Cerebellar cortex (tissue), 1 donor: ENCODE measurements around the gene MRPL32.
A peak's percentile ranks its signal among the peaks of the same experiment; 100 is the strongest.

Experiments
- DNase-seq: peaks from one replicate; pipeline ENCODE4 v3.0.0-alpha.2; 2015; ENCODE audit warnings: low spot score

The MRPL32 gene

DNA sequence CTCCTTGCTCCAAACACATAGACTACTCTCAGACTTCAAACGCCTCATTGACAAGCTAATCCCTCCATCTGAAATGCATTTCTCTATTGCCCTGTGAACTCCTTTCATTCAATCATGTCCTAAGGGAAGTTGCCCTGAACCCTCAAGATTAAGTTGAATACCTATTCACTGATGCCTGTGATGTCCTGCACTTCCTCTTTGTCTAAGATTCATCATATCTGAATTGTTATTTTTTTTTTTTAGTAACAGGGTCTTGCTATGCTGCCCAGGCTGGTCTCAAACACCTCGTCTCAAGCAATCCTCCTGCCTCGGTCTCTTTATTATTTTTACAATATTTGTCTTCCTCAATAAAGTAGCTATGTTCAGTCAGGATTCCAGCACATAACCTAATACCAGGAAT lies 3.4 kb upstream of the MRPL32 start:
- DNase-seq, result no peak

GRCh38 chr7:42929449-42929848 lies 2.7 kb upstream of the MRPL32 start:
- DNase-seq, result no peak

- no peak for DNase-seq
Measured at GRCh38 chr7:42930889-42931288, 1.3 kb upstream of the MRPL32 start.

DNA sequence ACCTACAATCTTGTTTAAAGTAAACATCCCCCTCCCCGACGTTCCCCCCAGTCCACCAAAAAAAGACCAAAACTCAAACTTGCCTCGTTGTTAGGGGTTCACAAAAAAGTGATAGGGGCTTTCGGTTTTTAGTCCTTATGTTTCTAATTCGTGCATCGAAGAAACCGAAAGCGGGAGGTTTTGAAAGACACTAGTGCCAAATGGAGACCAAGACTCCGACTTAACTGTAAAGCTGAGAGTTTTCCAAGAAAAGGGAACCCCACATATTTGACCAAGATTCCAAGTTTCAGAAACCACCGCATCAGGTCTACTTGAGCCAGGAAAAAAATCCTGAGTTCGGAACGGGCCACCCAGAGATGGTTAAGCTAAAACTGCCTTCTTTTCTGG lies 736 bp upstream of the MRPL32 start:
- DNase-seq, result no peak

- DNase-seq, result peak; percentile 33
Measured at GRCh38 chr7:42932811-42933591, 825 bp downstream of the MRPL32 start.

- DNase-seq, result no peak
Measured at GRCh38 chr7:42934291-42934690, 2.1 kb downstream of the MRPL32 start.

- DNase-seq, result no peak
Measured at GRCh38 chr7:42935861-42936260, 3.7 kb downstream of the MRPL32 start.

- DNase-seq, result no peak
Measured at GRCh38 chr7:42939457-42940240, 7.5 kb downstream of the MRPL32 start.

DNA sequence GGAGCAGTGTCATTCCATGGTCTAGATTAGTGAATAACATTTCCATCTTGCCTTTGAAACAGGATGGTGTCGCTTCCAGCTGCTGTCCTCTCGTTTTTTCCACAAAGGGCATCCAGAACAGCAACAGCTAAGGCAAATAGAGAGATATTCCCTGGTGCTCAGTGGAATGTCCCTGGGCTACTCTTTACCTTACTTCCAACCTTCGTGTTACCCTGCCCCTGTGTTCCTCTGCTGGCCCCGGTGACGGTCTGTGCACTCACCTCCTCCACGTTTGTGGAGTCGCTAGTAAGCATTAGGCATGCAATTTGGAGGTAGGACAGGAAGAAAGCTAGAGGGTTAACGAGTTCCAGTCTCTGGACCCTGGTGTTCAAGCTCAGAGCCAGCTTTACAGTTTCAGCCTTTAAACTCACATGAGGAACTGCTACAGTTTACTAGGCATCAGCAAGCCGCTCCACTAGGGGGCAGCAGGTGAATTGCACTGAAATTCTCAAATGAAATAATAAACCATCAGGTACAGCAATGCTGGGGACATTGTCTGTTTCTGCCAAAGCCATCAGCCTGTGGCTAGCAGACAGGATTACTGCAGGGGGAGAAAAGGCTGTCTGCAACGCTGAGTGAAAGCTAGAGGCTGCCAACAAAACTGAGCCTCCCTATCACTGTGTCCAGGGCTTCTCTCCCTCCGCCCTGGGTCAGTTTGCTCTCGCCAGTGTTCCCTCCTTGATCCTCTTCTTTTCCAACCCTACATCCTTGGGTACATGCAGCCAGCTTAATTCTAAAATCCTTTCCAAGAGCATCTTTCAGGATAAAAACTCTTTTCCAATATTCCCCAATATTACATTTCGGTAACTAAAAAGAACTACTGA lies 9.0 kb downstream of the MRPL32 start:
- peak; percentile 94 for DNase-seq

DNA sequence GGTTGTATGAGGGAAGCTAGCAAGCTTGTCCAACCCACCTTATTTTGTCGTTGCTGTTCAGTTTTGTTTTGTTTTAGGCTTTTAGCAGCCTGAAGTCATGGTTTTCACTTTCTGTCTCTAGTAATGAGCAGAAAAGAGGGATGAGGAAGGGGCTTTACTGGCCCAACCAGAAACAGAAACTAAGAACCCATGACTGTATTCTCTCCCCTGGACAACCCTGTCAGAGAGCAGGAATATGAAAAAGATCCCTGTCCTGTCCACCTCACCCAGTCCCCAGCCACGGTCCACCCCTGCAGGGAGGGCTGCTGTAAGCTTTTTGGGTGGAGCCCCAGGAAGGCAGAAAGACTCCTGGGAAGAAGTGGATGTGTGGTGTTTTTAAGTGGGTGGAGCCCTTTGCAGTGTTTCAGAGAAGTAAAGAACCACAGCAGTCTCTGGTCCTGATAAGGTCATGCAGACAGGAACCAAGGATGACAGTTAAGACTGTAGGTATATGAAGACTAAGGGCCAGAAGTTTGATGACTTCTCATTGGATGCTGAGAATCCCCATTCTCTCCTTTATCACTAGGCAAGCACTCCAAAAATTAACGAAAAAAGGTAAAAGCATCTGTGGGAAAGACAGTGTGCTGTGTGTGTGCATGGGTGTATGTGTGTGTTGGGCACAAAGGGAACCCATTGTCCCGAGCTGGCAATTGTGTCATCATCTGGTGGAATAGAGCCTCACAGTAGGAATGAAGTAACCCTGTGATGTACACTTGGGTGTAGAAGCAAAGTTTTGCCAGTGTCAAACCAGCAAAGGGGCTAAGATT lies 13.8 kb downstream of the MRPL32 start:
- no peak for DNase-seq

GRCh38 chr7:42946627-42946950 lies 14.4 kb downstream of the MRPL32 start:
- no peak for DNase-seq

DNA sequence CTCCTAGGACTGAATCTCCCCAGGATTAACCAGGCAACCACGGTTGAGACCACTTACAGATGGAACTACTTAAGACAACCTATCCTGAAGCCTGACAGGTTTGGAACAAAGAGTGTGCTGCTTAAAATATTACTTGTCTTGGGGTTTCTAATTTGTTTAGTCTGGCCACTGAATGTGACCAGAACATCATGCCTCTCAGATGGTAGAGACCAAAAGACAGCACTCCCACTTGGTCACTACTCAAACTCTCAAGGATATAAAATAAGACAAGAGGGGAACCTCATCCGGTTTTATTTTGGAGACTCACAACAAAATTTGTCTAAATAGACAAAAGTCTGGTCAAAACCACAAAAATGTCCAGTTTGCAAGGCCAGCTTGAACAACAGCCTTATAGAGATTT lies 15.3 kb downstream of the MRPL32 start:
- no peak for DNase-seq

GRCh38 chr7:42950417-42950816 lies 18.2 kb downstream of the MRPL32 start:
- no peak for DNase-seq

- DNase-seq, result no peak
Measured at GRCh38 chr7:42952328-42952727, 20.2 kb downstream of the MRPL32 start.

DNA sequence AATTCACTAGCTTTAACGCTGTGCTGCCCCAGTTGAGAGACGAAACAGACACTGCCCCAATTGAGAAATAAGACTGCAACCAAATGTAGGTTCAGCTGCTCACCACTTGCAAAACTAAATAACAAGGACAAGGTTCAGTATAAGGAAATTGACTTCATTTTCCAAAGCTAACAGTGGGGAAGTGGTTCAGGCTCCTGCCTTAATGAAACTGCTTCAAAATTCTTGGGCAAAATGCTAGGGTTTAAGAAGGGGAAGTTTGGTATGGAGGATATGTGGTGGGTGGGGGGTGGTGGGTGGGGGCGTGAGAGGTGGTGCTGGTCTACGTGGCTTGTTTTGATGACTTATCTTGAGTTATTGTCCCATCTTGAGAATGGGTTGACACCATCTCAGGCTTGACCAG lies 21.8 kb downstream of the MRPL32 start:
- DNase-seq, result no peak

DNA sequence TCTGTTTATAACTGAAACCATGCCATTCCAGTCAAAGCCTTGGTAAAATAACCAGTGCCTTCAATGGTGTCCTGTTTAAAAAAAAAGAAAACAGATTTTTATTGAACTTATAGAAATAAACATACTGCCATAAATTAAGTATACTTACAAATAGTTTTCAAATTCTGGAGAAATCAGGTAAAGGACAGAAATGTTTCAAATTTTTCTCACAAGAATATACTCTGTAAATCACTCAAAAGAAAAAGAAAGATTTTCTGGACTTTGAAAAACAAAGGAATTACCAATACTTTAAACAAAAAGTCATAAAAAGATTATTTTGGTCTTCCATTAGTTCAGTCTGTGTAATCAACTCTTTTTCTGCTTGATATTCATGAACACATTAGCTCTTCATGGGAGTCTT lies 23.9 kb downstream of the MRPL32 start:
- no peak for DNase-seq

DNA sequence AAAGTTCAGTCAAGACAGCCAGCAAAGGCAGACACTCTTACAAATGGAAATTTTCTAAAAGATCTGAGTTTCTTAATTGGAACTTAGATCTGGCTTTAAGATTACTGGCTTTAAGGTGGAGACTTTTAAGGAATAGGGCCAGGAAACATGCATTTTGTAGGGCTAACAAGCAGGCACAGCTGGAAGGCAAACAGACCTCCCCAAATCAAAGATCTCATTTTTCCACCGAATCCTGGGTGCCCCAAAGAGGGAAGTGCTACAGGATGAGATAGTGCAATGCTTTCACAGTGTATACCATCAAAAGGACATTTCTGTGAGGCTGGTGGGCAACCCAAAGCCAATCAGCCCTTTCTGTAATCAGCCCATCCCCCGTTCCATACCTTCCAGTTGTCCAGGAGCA lies 27.4 kb downstream of the MRPL32 start:
- DNase-seq, result no peak

GRCh38 chr7:42960762-42961161 lies 28.6 kb downstream of the MRPL32 start:
- DNase-seq, result no peak

GRCh38 chr7:42961170-42961569 lies 29.0 kb downstream of the MRPL32 start:
- no peak for DNase-seq

GRCh38 chr7:42964293-42964692 lies 32.1 kb downstream of the MRPL32 start:
- no peak for DNase-seq

- no peak for DNase-seq
Measured at GRCh38 chr7:42964849-42965805, 33.0 kb downstream of the MRPL32 start.
